ENCODE measurements around the gene SLX4IP.

The SLX4IP gene

GRCh38 chr20:10489853-10490252 lies 54.7 kb downstream of the SLX4IP start:
- H3K4me3 ChIP-seq (ENCODE audit: low read length): no peak overlapping the region
- no peaks in the 10 kb centered on the region for H3K36me3 ChIP-seq (ENCODE audit: insufficient read depth, low read depth, low read length)
- no peaks in the 10 kb centered on the region for H3K9me3 ChIP-seq (ENCODE audit: insufficient read depth, low read depth, low read length)
- H3K27ac ChIP-seq (ENCODE audit: low read length): no peak overlapping the region
- H3K27me3 ChIP-seq (ENCODE audit: insufficient read depth, low read length): no peaks in the 10 kb centered on the region
- H3K4me1 ChIP-seq (ENCODE audit: insufficient read depth, low read length): peaks cover 31% of the 10 kb centered on the region
- H3K9ac ChIP-seq (ENCODE audit: low read depth, low read length): no peak overlapping the region

GRCh38 chr20:10490257-10490656 lies 55.2 kb downstream of the SLX4IP start:
- Histone ChIP-seq H3K4me3 (ENCODE audit: low read length) (peak overlapping the region; percentile 23; the same call in 1 of the 2 replicates), H3K9ac (ENCODE audit: low read depth, low read length) (peak overlapping the region; percentile 55), H3K4me1 (ENCODE audit: insufficient read depth, low read length) (peaks cover 31% of the 10 kb centered on the region), H3K9me3 (ENCODE audit: insufficient read depth, low read depth, low read length) (no peaks in the 10 kb centered on the region), H3K36me3 (ENCODE audit: insufficient read depth, low read depth, low read length) (no peaks in the 10 kb centered on the region), H3K27ac (ENCODE audit: low read length) (peak overlapping the region; percentile 57), H3K27me3 (ENCODE audit: insufficient read depth, low read length) (no peaks in the 10 kb centered on the region)

- Histone ChIP-seq H3K9me3 (ENCODE audit: insufficient read depth, low read depth, low read length) (no peaks in the 10 kb centered on the region), H3K4me3 (ENCODE audit: low read length) (peak overlapping the region; percentile 41; the same call in 1 of the 2 replicates), H3K9ac (ENCODE audit: low read depth, low read length) (peak overlapping the region; percentile 55), H3K4me1 (ENCODE audit: insufficient read depth, low read length) (peaks cover 31% of the 10 kb centered on the region), H3K27ac (ENCODE audit: low read length) (peak overlapping the region; percentile 57), H3K27me3 (ENCODE audit: insufficient read depth, low read length) (no peaks in the 10 kb centered on the region), H3K36me3 (ENCODE audit: insufficient read depth, low read depth, low read length) (no peaks in the 10 kb centered on the region)
These were observed 55.6 kb downstream of the SLX4IP start for GRCh38 chr20:10490706-10491105.

- H3K9me3 ChIP-seq (ENCODE audit: insufficient read depth, low read depth, low read length): no peaks in the 10 kb centered on the region
- no peak overlapping the region for H3K9ac ChIP-seq (ENCODE audit: low read depth, low read length)
- no peaks in the 10 kb centered on the region for H3K36me3 ChIP-seq (ENCODE audit: insufficient read depth, low read depth, low read length)
- no peaks in the 10 kb centered on the region for H3K27me3 ChIP-seq (ENCODE audit: insufficient read depth, low read length)
- H3K4me3 ChIP-seq (ENCODE audit: low read length): no peak overlapping the region
- no peak overlapping the region for H3K27ac ChIP-seq (ENCODE audit: low read length)
- H3K4me1 ChIP-seq (ENCODE audit: insufficient read depth, low read length): peaks cover 34% of the 10 kb centered on the region
These were observed 57.0 kb downstream of the SLX4IP start for GRCh38 chr20:10492065-10492464.

- H3K4me3 ChIP-seq (ENCODE audit: low read length): no peak overlapping the region
- H3K9ac ChIP-seq (ENCODE audit: low read depth, low read length): no peak overlapping the region
- no peaks in the 10 kb centered on the region for H3K27me3 ChIP-seq (ENCODE audit: insufficient read depth, low read length)
- no peaks in the 10 kb centered on the region for H3K9me3 ChIP-seq (ENCODE audit: insufficient read depth, low read depth, low read length)
- peaks cover 32% of the 10 kb centered on the region for H3K4me1 ChIP-seq (ENCODE audit: insufficient read depth, low read length)
- no peaks in the 10 kb centered on the region for H3K36me3 ChIP-seq (ENCODE audit: insufficient read depth, low read depth, low read length)
- H3K27ac ChIP-seq (ENCODE audit: low read length): no peak overlapping the region
These were observed 57.7 kb downstream of the SLX4IP start for GRCh38 chr20:10492844-10493243.

GRCh38 chr20:10495173-10495572 lies 60.1 kb downstream of the SLX4IP start:
- peaks cover 19% of the 10 kb centered on the region for H3K4me1 ChIP-seq (ENCODE audit: insufficient read depth, low read length)
- no peak overlapping the region for H3K27ac ChIP-seq (ENCODE audit: low read length)
- no peak overlapping the region for H3K9ac ChIP-seq (ENCODE audit: low read depth, low read length)
- H3K36me3 ChIP-seq (ENCODE audit: insufficient read depth, low read depth, low read length): no peaks in the 10 kb centered on the region
- no peak overlapping the region for H3K4me3 ChIP-seq (ENCODE audit: low read length)
- H3K9me3 ChIP-seq (ENCODE audit: insufficient read depth, low read depth, low read length): no peaks in the 10 kb centered on the region
- no peaks in the 10 kb centered on the region for H3K27me3 ChIP-seq (ENCODE audit: insufficient read depth, low read length)

- H3K9me3 ChIP-seq (ENCODE audit: insufficient read depth, low read depth, low read length): no peaks in the 10 kb centered on the region
- no peak overlapping the region for H3K9ac ChIP-seq (ENCODE audit: low read depth, low read length)
- no peak overlapping the region for H3K27ac ChIP-seq (ENCODE audit: low read length)
- H3K4me3 ChIP-seq (ENCODE audit: low read length): no peak overlapping the region
- H3K27me3 ChIP-seq (ENCODE audit: insufficient read depth, low read length): no peaks in the 10 kb centered on the region
- H3K36me3 ChIP-seq (ENCODE audit: insufficient read depth, low read depth, low read length): no peaks in the 10 kb centered on the region
- H3K4me1 ChIP-seq (ENCODE audit: insufficient read depth, low read length): peaks cover 15% of the 10 kb centered on the region
These were observed 61.4 kb downstream of the SLX4IP start for GRCh38 chr20:10496465-10496864.

- no peak overlapping the region for H3K9ac ChIP-seq (ENCODE audit: low read depth, low read length)
- H3K36me3 ChIP-seq (ENCODE audit: insufficient read depth, low read depth, low read length): no peaks in the 10 kb centered on the region
- H3K27me3 ChIP-seq (ENCODE audit: insufficient read depth, low read length): no peaks in the 10 kb centered on the region
- peaks cover 20% of the 10 kb centered on the region for H3K4me1 ChIP-seq (ENCODE audit: insufficient read depth, low read length)
- no peaks in the 10 kb centered on the region for H3K9me3 ChIP-seq (ENCODE audit: insufficient read depth, low read depth, low read length)
- H3K27ac ChIP-seq (ENCODE audit: low read length): no peak overlapping the region
- no peak overlapping the region for H3K4me3 ChIP-seq (ENCODE audit: low read length)
These were observed 62.2 kb downstream of the SLX4IP start for GRCh38 chr20:10497283-10497682.

GRCh38 chr20:10497791-10498190 lies 62.7 kb downstream of the SLX4IP start:
- Histone ChIP-seq H3K27ac (ENCODE audit: low read length) (no peak overlapping the region), H3K36me3 (ENCODE audit: insufficient read depth, low read depth, low read length) (no peaks in the 10 kb centered on the region), H3K4me1 (ENCODE audit: insufficient read depth, low read length) (peaks cover 22% of the 10 kb centered on the region), H3K9ac (ENCODE audit: low read depth, low read length) (no peak overlapping the region), H3K9me3 (ENCODE audit: insufficient read depth, low read depth, low read length) (no peaks in the 10 kb centered on the region), H3K4me3 (ENCODE audit: low read length) (no peak overlapping the region), H3K27me3 (ENCODE audit: insufficient read depth, low read length) (no peaks in the 10 kb centered on the region)

- no peak overlapping the region for H3K27ac ChIP-seq (ENCODE audit: low read length)
These were observed 63.1 kb downstream of the SLX4IP start for GRCh38 chr20:10498200-10498599.

GRCh38 chr20:10501402-10501801 lies 66.3 kb downstream of the SLX4IP start:
- no peak overlapping the region for H3K4me3 ChIP-seq (ENCODE audit: low read length)
- no peaks in the 10 kb centered on the region for H3K9me3 ChIP-seq (ENCODE audit: insufficient read depth, low read depth, low read length)
- no peak overlapping the region; the same call in 1 of the 2 replicates for H3K9ac ChIP-seq (ENCODE audit: low read depth, low read length)
- H3K27ac ChIP-seq (ENCODE audit: low read length): peak overlapping the region; percentile 69
- peaks cover 19% of the 10 kb centered on the region for H3K4me1 ChIP-seq (ENCODE audit: insufficient read depth, low read length)
- H3K27me3 ChIP-seq (ENCODE audit: insufficient read depth, low read length): no peaks in the 10 kb centered on the region
- no peaks in the 10 kb centered on the region for H3K36me3 ChIP-seq (ENCODE audit: insufficient read depth, low read depth, low read length)

More at GRCh38 chr20:10498200-10498599, 63.1 kb downstream of the SLX4IP start:
- no peaks in the 10 kb centered on the region for H3K36me3 ChIP-seq (ENCODE audit: insufficient read depth, low read depth, low read length)
- H3K9me3 ChIP-seq (ENCODE audit: insufficient read depth, low read depth, low read length): no peaks in the 10 kb centered on the region
- no peaks in the 10 kb centered on the region for H3K27me3 ChIP-seq (ENCODE audit: insufficient read depth, low read length)
- H3K4me1 ChIP-seq (ENCODE audit: insufficient read depth, low read length): peaks cover 22% of the 10 kb centered on the region
- H3K4me3 ChIP-seq (ENCODE audit: low read length): no peak overlapping the region
- no peak overlapping the region for H3K9ac ChIP-seq (ENCODE audit: low read depth, low read length)

- peaks cover 19% of the 10 kb centered on the region for H3K4me1 ChIP-seq (ENCODE audit: insufficient read depth, low read length)
These were observed 67.0 kb downstream of the SLX4IP start for GRCh38 chr20:10502098-10502526.

More at GRCh38 chr20:10502098-10502526, 67.0 kb downstream of the SLX4IP start:
- Histone ChIP-seq H3K36me3 (ENCODE audit: insufficient read depth, low read depth, low read length) (no peaks in the 10 kb centered on the region), H3K27me3 (ENCODE audit: insufficient read depth, low read length) (no peaks in the 10 kb centered on the region), H3K4me3 (ENCODE audit: low read length) (no peak overlapping the region), H3K27ac (ENCODE audit: low read length) (peak overlapping the region; percentile 64), H3K9ac (ENCODE audit: low read depth, low read length) (peak overlapping the region; percentile 3; the same call in 1 of the 2 replicates), H3K9me3 (ENCODE audit: insufficient read depth, low read depth, low read length) (no peaks in the 10 kb centered on the region)

Measured in iPS-20b (cell line).